ENCODE data around the gene ATP2B1. TPM values are rescaled to one million over a fixed set of nuclear protein-coding genes. Genes with fewer than 3 reads are reported as not detected.

ATP2B1 gene
- total and polyA plus RNA-seq, 2 donors (not counting 1 experiment from before 2014, with no cell fraction given) = 26.1 to 238 TPM

DNA sequence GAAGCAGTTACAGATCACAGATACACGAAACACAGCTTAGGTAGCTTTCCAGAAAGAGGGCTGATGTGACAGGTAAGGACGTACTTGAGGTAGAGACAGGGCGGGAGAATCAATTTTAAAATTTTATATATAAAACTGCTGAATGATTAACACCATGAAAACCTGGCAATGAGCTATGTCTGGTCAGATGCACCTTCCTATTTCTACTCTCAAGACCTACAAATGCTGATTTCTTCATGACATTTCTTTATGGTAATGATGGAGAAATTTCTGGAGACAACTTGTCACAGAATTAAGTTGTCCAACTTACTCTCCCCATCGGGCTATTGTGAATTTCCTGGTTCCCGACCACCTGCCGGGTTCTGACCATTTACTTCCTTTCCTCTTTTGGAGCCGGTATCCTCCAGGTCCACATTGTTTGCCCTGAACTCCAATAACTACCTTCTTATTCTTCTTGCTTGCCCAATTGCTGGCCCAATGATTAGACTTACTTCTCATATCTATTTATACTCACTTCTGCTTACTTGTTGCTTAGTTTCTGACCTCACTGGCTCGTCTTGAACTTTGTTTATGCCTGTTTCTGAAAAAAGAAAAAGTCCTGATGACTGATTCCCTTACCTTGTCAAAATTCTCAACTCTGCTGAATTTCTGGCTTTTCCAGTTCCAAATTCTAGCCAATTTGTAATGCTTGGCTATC, 12.8 kb upstream of the ATP2B1 start:
- intact Hi-C loops (cut with micrococcal nuclease) = loop anchor here (1.0 to 5.0 kb wide), 2 partner anchors 12 to 71 kb away; no protein-coding TSS in a partner anchor
- Mint-ChIP-seq H3K27ac (peak overlapping the region; percentile 93), H3K4me1 (peaks cover 39% of the 10 kb centered on the region), H3K9me3 (ENCODE audit: insufficient read depth) (peaks cover 3% of the 10 kb centered on the region), H3K27me3 (no peaks in the 10 kb centered on the region), H3K4me3 (peak overlapping the region; percentile 74)
- no peaks in the 10 kb centered on the region for H3K9me3 ChIP-seq (ENCODE audit: control extremely low read depth in 1 of 3, control insufficient read depth in 2 of 3, insufficient read depth in 1 of 3, low read length in 2 of 3)
- TF ChIP-seq, protein P1, sequence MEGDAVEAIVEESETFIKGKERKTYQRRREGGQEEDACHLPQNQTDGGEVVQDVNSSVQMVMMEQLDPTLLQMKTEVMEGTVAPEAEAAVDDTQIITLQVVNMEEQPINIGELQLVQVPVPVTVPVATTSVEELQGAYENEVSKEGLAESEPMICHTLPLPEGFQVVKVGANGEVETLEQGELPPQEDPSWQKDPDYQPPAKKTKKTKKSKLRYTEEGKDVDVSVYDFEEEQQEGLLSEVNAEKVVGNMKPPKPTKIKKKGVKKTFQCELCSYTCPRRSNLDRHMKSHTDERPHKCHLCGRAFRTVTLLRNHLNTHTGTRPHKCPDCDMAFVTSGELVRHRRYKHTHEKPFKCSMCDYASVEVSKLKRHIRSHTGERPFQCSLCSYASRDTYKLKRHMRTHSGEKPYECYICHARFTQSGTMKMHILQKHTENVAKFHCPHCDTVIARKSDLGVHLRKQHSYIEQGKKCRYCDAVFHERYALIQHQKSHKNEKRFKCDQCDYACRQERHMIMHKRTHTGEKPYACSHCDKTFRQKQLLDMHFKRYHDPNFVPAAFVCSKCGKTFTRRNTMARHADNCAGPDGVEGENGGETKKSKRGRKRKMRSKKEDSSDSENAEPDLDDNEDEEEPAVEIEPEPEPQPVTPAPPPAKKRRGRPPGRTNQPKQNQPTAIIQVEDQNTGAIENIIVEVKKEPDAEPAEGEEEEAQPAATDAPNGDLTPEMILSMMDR (IDR thresholded peaks at IDR 0.05) = no peak
- no peak for TF ChIP-seq EZH2 (IDR thresholded peaks at IDR 0.05; ENCODE audit: borderline replicate concordance, insufficient read depth, low read depth, low read length, poor library complexity, severe bottlenecking)
- ChIA-PET POLR2A (interaction anchor here (0.9 to 1.8 kb wide), 2 partner anchors 12 to 15 kb away, joined by 4 to 8 read pairs; partner anchors contain the start of gene ATP2B1), CTCF (interaction anchor here (0.8 to 1.5 kb wide), 5 partner anchors 12 to 292 kb away, joined by 3 to 5 read pairs (median 3); partner anchors contain the start of gene ATP2B1)
- H3K4me3 ChIP-seq (ENCODE audit: control extremely low read depth in 1 of 5, extremely low read depth in 1 of 5, insufficient read depth in 1 of 5, low read depth in 2 of 5, low read length in 4 of 5) = peak overlapping the region; percentile 2 to 46 (median 12)
- H3K4me2 ChIP-seq (replicated peaks; ENCODE audit: low read depth, low read length, poor library complexity, severe bottlenecking) = peak overlapping the region; percentile 68
- peak overlapping the region; percentile 71 to 91 for H3K27ac ChIP-seq (ENCODE audit: low read length in 2 of 2)
- peaks cover 4% of the 10 kb centered on the region for H3K79me2 ChIP-seq (ENCODE audit: control insufficient read depth, insufficient read depth, low read length)
- 22% methylated on average over 5 of the region's 8 CpGs for WGBS (ENCODE audit: insufficient coverage)
- H2AFZ ChIP-seq (ENCODE audit: insufficient read depth, low read depth, low read length, poor library complexity, severe bottlenecking) = peak overlapping the region; percentile 57
- no peaks in the 10 kb centered on the region for H3K27me3 ChIP-seq (replicated peaks in 1 of 4; ENCODE audit: control extremely low read depth in 1 of 4, control insufficient read depth in 3 of 4, insufficient read depth in 4 of 4, low read length in 3 of 4)
- no peaks in the 10 kb centered on the region for H4K20me1 ChIP-seq (ENCODE audit: control insufficient read depth, insufficient read depth, low read length, poor library complexity, severe bottlenecking)
- ATAC-seq (ENCODE audit: low read depth) = peak; percentile 94
- H3K9ac ChIP-seq (ENCODE audit: low read length) = peak overlapping the region; percentile 56
- peaks cover 20 to 28% of the 10 kb centered on the region in 2 donors for H3K4me1 ChIP-seq (ENCODE audit: control insufficient read depth in 2 of 2, insufficient read depth in 2 of 2, low read length in 2 of 2)
- peak; percentile 78 for DNase-seq
- peaks cover 1 to 7% of the 10 kb centered on the region in 2 experiments for H3K36me3 ChIP-seq (replicated peaks in 1 of 2; ENCODE audit: control extremely low read depth in 1 of 2, control insufficient read depth in 1 of 2, extremely low read depth in 1 of 2, insufficient read depth in 2 of 2, low read length in 1 of 2)
